Measurements from ENCODE around the gene EPB42. TPM values are rescaled to one million over a fixed set of nuclear protein-coding genes. Genes with fewer than 3 reads are reported as not detected.

The EPB42 gene
- total and polyA plus RNA-seq, 4 donors, result 0.03 to 11.1 (median 0.18) TPM; not detected in 1

DNA sequence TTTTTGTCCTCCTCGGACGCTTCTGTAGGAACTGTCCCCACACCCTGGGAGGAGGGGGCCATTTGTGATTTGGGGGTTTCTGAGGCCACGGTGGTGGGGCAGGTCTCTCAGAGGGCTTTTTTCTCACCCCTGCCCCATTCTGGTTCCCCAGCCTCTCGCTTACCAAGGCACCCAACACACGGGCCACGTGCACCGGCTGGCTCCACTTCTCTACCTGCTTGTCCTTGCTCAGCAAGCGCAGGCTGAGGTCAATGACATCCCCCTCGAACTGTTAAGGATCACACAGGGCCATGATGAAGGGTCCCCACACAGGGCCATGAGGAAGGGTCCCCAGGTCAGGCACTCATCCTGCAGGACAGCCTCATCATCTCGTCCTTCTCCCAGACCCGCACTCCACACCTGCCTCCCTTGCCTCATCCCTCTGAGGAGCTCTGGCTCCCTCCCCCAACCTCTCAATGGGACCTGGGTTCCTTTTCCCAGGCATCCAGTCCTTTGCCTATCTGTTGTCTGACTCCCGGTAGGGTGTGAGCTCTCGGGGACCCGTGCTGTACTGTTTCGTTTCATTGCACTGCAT lies 10.6 kb downstream of the EPB42 start:
- DNase-seq (no peak), ATAC-seq (ENCODE audit: insufficient read depth, low FRiP score) (no peak)
- Histone ChIP-seq H3K9ac (ENCODE audit: insufficient read depth in 1 of 2, low read length in 2 of 2) (no peak overlapping the region), H3K4me1 (ENCODE audit: control insufficient read depth in 5 of 5, insufficient read depth in 5 of 5, low read length in 5 of 5) (no peaks in the 10 kb centered on the region), H3K36me3 (ENCODE audit: control insufficient read depth in 4 of 4, insufficient read depth in 4 of 4, low read length in 4 of 4) (no peaks in the 10 kb centered on the region), H3K27ac (ENCODE audit: low read depth in 1 of 2, low read length in 1 of 2) (no peak overlapping the region), H3K27me3 (ENCODE audit: control insufficient read depth in 3 of 3, insufficient read depth in 3 of 3, low read length in 2 of 3) (peaks cover 0 to 3% (median 0%) of the 10 kb centered on the region in 3 donors), H3K4me3 (no peak overlapping the region), H3K9me3 (ENCODE audit: control insufficient read depth in 4 of 4, insufficient read depth in 3 of 4, low read length in 3 of 4) (no peaks in the 10 kb centered on the region)
- WGBS, 2 donors, result 87 to 92% methylated on average over 15 of the region's 15 CpGs
- no peak for TF ChIP-seq CTCF (IDR thresholded peaks at IDR 0.05; ENCODE audit: control extremely low read depth, extremely low read depth)

DNA sequence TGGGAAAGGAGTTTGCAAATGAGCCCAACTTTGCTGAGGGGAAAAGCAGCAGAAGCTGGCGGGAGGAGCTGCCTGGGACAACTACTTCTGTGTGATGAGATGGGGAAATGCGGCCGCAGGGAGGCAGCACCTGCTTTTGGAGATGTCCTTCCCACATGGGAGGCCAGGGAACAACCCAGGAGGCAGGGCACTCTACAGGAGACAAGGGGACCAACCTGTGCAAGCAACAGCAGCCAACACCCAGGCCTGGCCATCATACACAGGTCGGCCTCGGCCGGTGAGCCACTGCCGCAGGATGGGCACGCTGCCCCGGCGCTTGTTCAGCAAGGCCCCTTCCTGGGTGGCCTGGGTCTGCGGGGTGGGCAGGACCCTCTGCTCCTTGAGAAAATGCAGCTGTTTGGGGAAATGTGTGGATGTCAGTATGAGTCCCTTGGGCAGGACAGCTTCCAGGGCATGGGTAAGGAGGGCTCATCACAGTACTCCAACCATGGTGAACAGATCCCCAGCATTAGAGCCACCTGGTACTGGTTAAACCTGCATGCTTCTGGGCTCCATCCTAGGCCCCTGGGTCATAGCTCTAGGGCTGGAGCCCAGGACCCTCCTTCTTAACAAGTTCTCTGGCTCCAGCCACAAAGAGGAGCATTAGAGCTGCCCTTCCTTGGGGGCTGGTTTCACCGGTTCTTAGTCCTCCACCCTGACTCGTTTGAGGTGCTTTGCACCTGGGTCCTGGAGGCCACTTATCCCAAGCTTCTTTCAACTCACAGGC lies 11.6 kb downstream of the EPB42 start:
- Histone ChIP-seq H3K9ac (ENCODE audit: insufficient read depth in 1 of 2, low read length in 2 of 2) (no peak overlapping the region), H3K27ac (ENCODE audit: low read depth in 1 of 2, low read length in 1 of 2) (no peak overlapping the region), H3K36me3 (ENCODE audit: control insufficient read depth in 4 of 4, insufficient read depth in 4 of 4, low read length in 4 of 4) (no peaks in the 10 kb centered on the region), H3K27me3 (ENCODE audit: control insufficient read depth in 3 of 3, insufficient read depth in 3 of 3, low read length in 2 of 3) (peaks cover 0 to 3% (median 0%) of the 10 kb centered on the region in 3 donors), H3K4me1 (ENCODE audit: control insufficient read depth in 5 of 5, insufficient read depth in 5 of 5, low read length in 5 of 5) (no peaks in the 10 kb centered on the region), H3K4me3 (no peak overlapping the region), H3K9me3 (ENCODE audit: control insufficient read depth in 4 of 4, insufficient read depth in 3 of 4, low read length in 3 of 4) (no peaks in the 10 kb centered on the region)
- 76 to 77% methylated on average over 13 of the region's 13 CpGs for WGBS, 2 donors
- DNase-seq (no peak), ATAC-seq (ENCODE audit: insufficient read depth, low FRiP score) (no peak)
- TF ChIP-seq CTCF (IDR thresholded peaks at IDR 0.05; ENCODE audit: control extremely low read depth, extremely low read depth), result no peak

DNA sequence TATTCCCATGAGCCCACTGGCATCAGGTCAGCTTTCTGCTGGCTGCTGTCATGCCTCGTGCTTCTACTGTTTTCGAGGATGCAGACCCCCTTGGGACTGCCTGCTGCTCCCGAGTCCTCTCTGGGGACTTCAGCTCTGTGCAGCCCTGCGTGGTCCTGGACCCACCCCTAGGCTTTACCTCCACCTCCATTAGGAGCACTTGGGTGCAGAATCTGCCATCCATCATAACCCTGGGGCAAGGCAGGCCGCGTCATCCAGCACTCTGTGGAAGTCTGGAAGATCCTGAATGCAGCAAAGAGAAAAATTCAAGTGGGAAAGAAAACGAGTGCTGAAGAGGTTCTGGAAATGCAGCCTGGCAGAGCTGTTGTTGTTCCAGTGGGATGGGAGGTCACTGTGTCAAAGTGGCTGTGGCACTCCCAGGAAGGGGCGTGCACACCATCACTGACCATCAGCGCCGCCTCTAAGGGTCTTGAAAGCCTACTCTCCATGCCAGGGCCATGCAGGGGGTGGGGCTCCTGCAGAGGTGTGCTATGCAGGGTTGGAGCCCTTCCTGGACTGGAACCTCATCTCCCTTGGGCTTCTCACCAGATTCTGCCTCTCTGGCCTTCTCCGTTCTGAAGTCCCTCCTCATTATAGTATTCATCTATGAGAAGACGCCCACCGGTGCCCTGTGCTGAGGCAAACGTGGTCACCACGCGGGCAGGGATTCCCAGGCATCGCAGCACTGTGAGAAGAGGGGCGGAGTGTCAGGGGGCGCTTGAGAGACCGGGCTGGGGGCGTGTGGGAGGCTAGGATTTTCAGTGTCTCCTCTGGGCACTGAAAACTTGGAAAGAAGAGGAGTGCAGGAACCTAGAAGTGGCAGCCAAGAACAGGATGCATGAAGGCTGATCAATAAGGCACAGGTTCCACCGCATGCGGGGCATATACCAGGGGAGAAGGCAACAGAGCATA lies 12.5 kb downstream of the EPB42 start:
- no peak for TF ChIP-seq CTCF (IDR thresholded peaks at IDR 0.05; ENCODE audit: control extremely low read depth, extremely low read depth)
- Histone ChIP-seq H3K36me3 (ENCODE audit: control insufficient read depth in 4 of 4, insufficient read depth in 4 of 4, low read length in 4 of 4) (no peaks in the 10 kb centered on the region), H3K27me3 (ENCODE audit: control insufficient read depth in 3 of 3, insufficient read depth in 3 of 3, low read length in 2 of 3) (peaks cover 0 to 3% (median 0%) of the 10 kb centered on the region in 3 donors), H3K9ac (ENCODE audit: insufficient read depth in 1 of 2, low read length in 2 of 2) (peak overlapping the region in 1 of 2 donors; percentile 25), H3K4me1 (ENCODE audit: control insufficient read depth in 5 of 5, insufficient read depth in 5 of 5, low read length in 5 of 5) (no peaks in the 10 kb centered on the region), H3K4me3 (no peak overlapping the region), H3K27ac (ENCODE audit: low read depth in 1 of 2, low read length in 1 of 2) (no peak overlapping the region), H3K9me3 (ENCODE audit: control insufficient read depth in 4 of 4, insufficient read depth in 3 of 4, low read length in 3 of 4) (no peaks in the 10 kb centered on the region)
- ATAC-seq (ENCODE audit: insufficient read depth, low FRiP score), result no peak
- DNase-seq, result no peak
- WGBS, 2 donors, result 64 to 74% methylated on average over 23 of the region's 23 CpGs
